GM18502 (cell line): Measurements from ENCODE around the gene FGF5.
A peak's percentile ranks its signal among the peaks of the same experiment; 100 is the strongest.
"Not testable (repeated sequence)": the region's sequence is repeated elsewhere in the genome, so short reads cannot be mapped to it uniquely, and the experiment has no call there.

Source experiments
- ATAC-seq: cut with Tn5 transposase; IDR thresholded peaks from one replicate; pipeline ENCODE4 v1.9.1; 2021; ENCODE audit warnings: mild to moderate bottlenecking; ENCODE audit not compliant: unreplicated experiment, poor library complexity

Gene FGF5

GRCh38 chr4:80266253-80266901 is at the start of gene FGF5:
TSS of gene FGF5 (plus strand) at chr4:80266664. CDS start at chr4:80266825, 161 bp downstream.
- ATAC-seq: no peak

GRCh38 chr4:80219301-80220025 is 47.0 kb upstream of the FGF5 start:
- no peak for ATAC-seq

GRCh38 chr4:80220711-80221110 is 45.8 kb upstream of the FGF5 start:
- ATAC-seq: no peak

GRCh38 chr4:80221161-80221560 is 45.3 kb upstream of the FGF5 start:
- no peak for ATAC-seq

- ATAC-seq: no peak
Measured at GRCh38 chr4:80225595-80225994, 40.9 kb upstream of the FGF5 start.

- no peak for ATAC-seq
Measured at GRCh38 chr4:80226094-80226493, 40.4 kb upstream of the FGF5 start.

GRCh38 chr4:80228460-80228859 is 38.0 kb upstream of the FGF5 start:
- peak; percentile 44 for ATAC-seq

GRCh38 chr4:80229128-80229527 is 37.3 kb upstream of the FGF5 start:
- ATAC-seq: peak; percentile 23

- peak; percentile 81 for ATAC-seq
Measured at GRCh38 chr4:80229590-80229989, 36.9 kb upstream of the FGF5 start.

GRCh38 chr4:80231180-80231579 is 35.3 kb upstream of the FGF5 start:
- no peak for ATAC-seq

GRCh38 chr4:80232707-80233370 is 33.6 kb upstream of the FGF5 start:
- ATAC-seq: no peak

GRCh38 chr4:80233390-80233789 is 33.1 kb upstream of the FGF5 start:
- ATAC-seq: no peak

- no peak for ATAC-seq
Measured at GRCh38 chr4:80235451-80235850, 31.0 kb upstream of the FGF5 start.

- no peak for ATAC-seq
Measured at GRCh38 chr4:80237992-80238391, 28.5 kb upstream of the FGF5 start.

- no peak for ATAC-seq
Measured at GRCh38 chr4:80239480-80240150, 26.8 kb upstream of the FGF5 start.

- ATAC-seq: no peak
Measured at GRCh38 chr4:80240976-80241375, 25.5 kb upstream of the FGF5 start.

- ATAC-seq: no peak
Measured at GRCh38 chr4:80243274-80244018, 23.0 kb upstream of the FGF5 start.

GRCh38 chr4:80247484-80247883 is 19.0 kb upstream of the FGF5 start:
- not testable (repeated sequence) for ATAC-seq

- no peak for ATAC-seq
Measured at GRCh38 chr4:80249144-80249543, 17.3 kb upstream of the FGF5 start.

GRCh38 chr4:80252427-80252826 is 14.0 kb upstream of the FGF5 start:
- no peak for ATAC-seq
